ENCODE data around the gene FGG. TPM values are rescaled to one million over a fixed set of nuclear protein-coding genes. Genes with fewer than 3 reads are reported as not detected.

Gene FGG
- polyA plus RNA-seq, 3 donors: not detected

GRCh38 chr4:154569028-154569427, 43.4 kb downstream of the FGG start:
- Histone ChIP-seq H2AFZ (ENCODE audit: insufficient read depth, low read depth, low read length, poor library complexity, severe bottlenecking) (no peak overlapping the region), H3K4me2 (replicated peaks; ENCODE audit: extremely low read depth, low read length, poor library complexity, severe bottlenecking) (no peak overlapping the region)

GRCh38 chr4:154566639-154567204, 45.7 kb downstream of the FGG start:
- Histone ChIP-seq H3K9ac (ENCODE audit: insufficient read depth, low read length, poor library complexity, severe bottlenecking) (no peak overlapping the region), H3K4me3 (replicated peaks in 1 of 3; ENCODE audit: low read depth in 2 of 3, low read length in 3 of 3) (no peak overlapping the region), H3K36me3 (replicated peaks in 1 of 2; ENCODE audit: control insufficient read depth in 1 of 2, insufficient read depth in 2 of 2, low read length in 2 of 2) (no peaks in the 10 kb centered on the region), H4K20me1 (ENCODE audit: insufficient read depth, low read length) (no peaks in the 10 kb centered on the region), H3K27ac (ENCODE audit: low read depth in 1 of 2, low read length in 2 of 2) (no peak overlapping the region), H3K9me3 (replicated peaks in 1 of 2; ENCODE audit: control insufficient read depth in 1 of 2, insufficient read depth in 1 of 2, low read length in 2 of 2) (no peaks in the 10 kb centered on the region), H3K4me2 (replicated peaks; ENCODE audit: extremely low read depth, low read length, poor library complexity, severe bottlenecking) (no peak overlapping the region), H3K79me2 (ENCODE audit: insufficient read depth, low read length) (no peaks in the 10 kb centered on the region), H3K27me3 (ENCODE audit: control insufficient read depth in 2 of 2, insufficient read depth in 2 of 2, low read length in 2 of 2) (no peaks in the 10 kb centered on the region), H3K4me1 (ENCODE audit: control insufficient read depth in 1 of 2, insufficient read depth in 2 of 2, low read length in 2 of 2) (no peaks in the 10 kb centered on the region), H2AFZ (ENCODE audit: insufficient read depth, low read depth, low read length, poor library complexity, severe bottlenecking) (no peak overlapping the region)
- no peaks in the 10 kb centered on the region for H3K36me3 Mint-ChIP-seq
- H3K4me3 Mint-ChIP-seq: no peak overlapping the region
- no peak for DNase-seq
- no peaks in the 10 kb centered on the region for H3K4me1 Mint-ChIP-seq
- no CpG with 5 or more reads among the region's 5 CpGs for WGBS (ENCODE audit: insufficient coverage)
- intact Hi-C loops (cut with micrococcal nuclease): no loop called here
- no peak overlapping the region for H3K27ac Mint-ChIP-seq
- TF ChIP-seq CTCF (IDR thresholded peaks at IDR 0.05): no peak
- H3K27me3 Mint-ChIP-seq (ENCODE audit: low read depth in 3 of 3): no peaks in the 10 kb centered on the region
- H3K9me3 Mint-ChIP-seq: peaks cover 0 to 2% (median 0%) of the 10 kb centered on the region in 7 donors

More at GRCh38 chr4:154569028-154569427, 43.4 kb downstream of the FGG start:
- H3K27ac ChIP-seq (ENCODE audit: low read depth in 1 of 2, low read length in 2 of 2): no peak overlapping the region
- Mint-ChIP-seq H3K27me3 (ENCODE audit: low read depth in 3 of 3) (no peaks in the 10 kb centered on the region), H3K4me1 (no peaks in the 10 kb centered on the region), H3K9me3 (peaks cover 0 to 2% (median 0%) of the 10 kb centered on the region in 7 donors), H3K27ac (no peak overlapping the region), H3K4me3 (no peak overlapping the region), H3K36me3 (no peaks in the 10 kb centered on the region)
- H4K20me1 ChIP-seq (ENCODE audit: insufficient read depth, low read length): no peaks in the 10 kb centered on the region
- no peak overlapping the region for H3K4me3 ChIP-seq (replicated peaks in 1 of 3; ENCODE audit: low read depth in 2 of 3, low read length in 3 of 3)
- intact Hi-C loops (cut with micrococcal nuclease): no loop called here
- no peaks in the 10 kb centered on the region for H3K27me3 ChIP-seq (ENCODE audit: control insufficient read depth in 2 of 2, insufficient read depth in 2 of 2, low read length in 2 of 2)
- H3K9ac ChIP-seq (ENCODE audit: insufficient read depth, low read length, poor library complexity, severe bottlenecking): no peak overlapping the region
- no peaks in the 10 kb centered on the region for H3K4me1 ChIP-seq (ENCODE audit: control insufficient read depth in 1 of 2, insufficient read depth in 2 of 2, low read length in 2 of 2)
- H3K36me3 ChIP-seq (replicated peaks in 1 of 2; ENCODE audit: control insufficient read depth in 1 of 2, insufficient read depth in 2 of 2, low read length in 2 of 2): no peaks in the 10 kb centered on the region
- 10% methylated on average over 2 of the region's 3 CpGs for WGBS (ENCODE audit: insufficient coverage)
- no peak for DNase-seq
- no peaks in the 10 kb centered on the region for H3K9me3 ChIP-seq (replicated peaks in 1 of 2; ENCODE audit: control insufficient read depth in 1 of 2, insufficient read depth in 1 of 2, low read length in 2 of 2)
- TF ChIP-seq CTCF (IDR thresholded peaks at IDR 0.05): no peak
- no peaks in the 10 kb centered on the region for H3K79me2 ChIP-seq (ENCODE audit: insufficient read depth, low read length)
